GM19468 (cell line): ENCODE data around the gene HIRIP3.
"Not testable (repeated sequence)": the region's sequence is repeated elsewhere in the genome, so short reads cannot be mapped to it uniquely, and the experiment has no call there.

ENCODE experiments used
- ATAC-seq: cut with Tn5 transposase; IDR thresholded peaks from one replicate; pipeline ENCODE4 v1.9.1; 2021; ENCODE audit warnings: mild to moderate bottlenecking, moderate library complexity, moderate number of reproducible peaks; ENCODE audit not compliant: unreplicated experiment; ENCODE audit errors: extremely low read depth

Gene HIRIP3

GRCh38 chr16:30017937-30018336, 22.5 kb upstream of the HIRIP3 start:
- ATAC-seq = not testable (repeated sequence)

- ATAC-seq = no peak
These were observed 21.9 kb upstream of the HIRIP3 start for GRCh38 chr16:30017277-30017656.

GRCh38 chr16:30016555-30017276, 21.3 kb upstream of the HIRIP3 start:
- no peak for ATAC-seq

GRCh38 chr16:30015450-30015849, 20.0 kb upstream of the HIRIP3 start:
- ATAC-seq = not testable (repeated sequence)

GRCh38 chr16:30012598-30012997, 17.2 kb upstream of the HIRIP3 start:
- ATAC-seq = not testable (repeated sequence)

GRCh38 chr16:30011714-30012504, 16.5 kb upstream of the HIRIP3 start:
- no peak for ATAC-seq

- ATAC-seq = no peak
These were observed 15.7 kb upstream of the HIRIP3 start, which contains the start of gene DOC2A for GRCh38 chr16:30010844-30011713. TSS of gene DOC2A (minus strand) at chr16:30011027. CDS start at chr16:30010222, 805 bp downstream.

GRCh38 chr16:30009990-30010843, 14.8 kb upstream of the HIRIP3 start:
- no peak for ATAC-seq

- no peak for ATAC-seq
These were observed 13.9 kb upstream of the HIRIP3 start for GRCh38 chr16:30009085-30009862.

GRCh38 chr16:30007378-30007895, 12.0 kb upstream of the HIRIP3 start:
- no peak for ATAC-seq

- ATAC-seq = no peak
These were observed 11.4 kb upstream of the HIRIP3 start for GRCh38 chr16:30006659-30007377.

GRCh38 chr16:30006095-30006473, 10.7 kb upstream of the HIRIP3 start:
- ATAC-seq = no peak

GRCh38 chr16:30005341-30006094, 10.1 kb upstream of the HIRIP3 start:
- ATAC-seq = no peak

GRCh38 chr16:30004811-30005242, 9.4 kb upstream of the HIRIP3 start:
- no peak for ATAC-seq

- no peak for ATAC-seq
These were observed 9.0 kb upstream of the HIRIP3 start for GRCh38 chr16:30004424-30004776.

GRCh38 chr16:30003670-30004423, 8.4 kb upstream of the HIRIP3 start:
- no peak for ATAC-seq
